Keratinocyte (primary cell): Measurements from ENCODE around the gene TNIK. TPM values are rescaled to one million over a fixed set of nuclear protein-coding genes. Genes with fewer than 3 reads are reported as not detected.

Experiments used
- DNase-seq: peaks from one replicate; pipeline ENCODE4 v3.0.0-alpha.2; 2011; ENCODE audit warnings: low read depth, missing footprints, low spot score
- FAIRE-seq: peaks from 2 replicates; lab custom pipeline; 2011; peaks lifted over from hg19 to GRCh38; lab: Jason Lieb, UNC
- H2AFZ ChIP-seq: 2 replicates; pipeline ENCODE4 v1.6.0; 2012; ENCODE audit warnings: low read length, control low read depth, inconsistent platforms; ENCODE audit not compliant: control insufficient read depth
- H3K27ac ChIP-seq: 2 replicates; pipeline ENCODE4 v1.5.1; 2011; ENCODE audit warnings: low read length; ENCODE audit not compliant: control insufficient read depth, insufficient read depth
- H3K27me3 ChIP-seq: 3 replicates; pipeline ENCODE4 v1.6.0; 2011; ENCODE audit warnings: low read length; ENCODE audit not compliant: control insufficient read depth, insufficient read depth; ENCODE audit errors: extremely low read depth
- H3K36me3 ChIP-seq, 2 experiments: 2 replicates in 1 of 2; 3 replicates in 1 of 2; pipeline ENCODE4 v1.5.1; 2011; ENCODE audit warnings: low read length in 2 of 2, mild to moderate bottlenecking in 1 of 2; ENCODE audit not compliant: control insufficient read depth in 2 of 2, insufficient read depth in 2 of 2; ENCODE audit errors: extremely low read depth in 1 of 2
- H3K4me1 ChIP-seq: 3 replicates; pipeline ENCODE4 v1.5.1; 2011; ENCODE audit warnings: low read length; ENCODE audit not compliant: control insufficient read depth, insufficient read depth; ENCODE audit errors: extremely low read depth
- H3K4me2 ChIP-seq: 3 replicates; pipeline ENCODE4 v1.6.0; 2011; ENCODE audit warnings: low read depth, low read length; ENCODE audit not compliant: control insufficient read depth, insufficient read depth; ENCODE audit errors: extremely low read depth
- H3K4me3 ChIP-seq, 3 experiments: fragments of 200-600 bp in 1 of 3; sonication (generic) in 1 of 3; 2 replicates in 2 of 3; 3 replicates in 1 of 3; pipeline ENCODE4 v1.5.1; 2011 to 2016; ENCODE audit warnings: low read length in 3 of 3, mild to moderate bottlenecking in 3 of 3, control low read depth in 2 of 3, inconsistent platforms in 1 of 3, low read depth in 1 of 3, mixed read lengths in 1 of 3, mixed run types in 1 of 3, moderate library complexity in 1 of 3; ENCODE audit not compliant: control insufficient read depth in 2 of 3, insufficient read depth in 2 of 3; ENCODE audit errors: extremely low read depth in 1 of 3
- H3K79me2 ChIP-seq: 2 replicates; pipeline ENCODE4 v1.6.0; 2012; ENCODE audit warnings: low read length; ENCODE audit not compliant: control insufficient read depth, insufficient read depth
- H3K9ac ChIP-seq: 3 replicates; pipeline ENCODE4 v1.6.0; 2011; ENCODE audit warnings: low read length; ENCODE audit not compliant: control insufficient read depth, insufficient read depth; ENCODE audit errors: extremely low read depth
- H3K9me1 ChIP-seq: 3 replicates; pipeline ENCODE4 v1.6.0; 2011; ENCODE audit warnings: low read length; ENCODE audit not compliant: control insufficient read depth, insufficient read depth; ENCODE audit errors: extremely low read depth
- H3K9me3 ChIP-seq: 2 replicates; pipeline ENCODE4 v1.5.1; 2012; ENCODE audit warnings: low read depth, low read length; ENCODE audit not compliant: control insufficient read depth
- H4K20me1 ChIP-seq: 3 replicates; pipeline ENCODE4 v1.6.0; 2011; ENCODE audit warnings: low read length; ENCODE audit not compliant: control insufficient read depth, insufficient read depth; ENCODE audit errors: extremely low read depth
- EZH2 ChIP-seq: IDR thresholded peaks from one replicate; pipeline ENCODE4 v1.6.1; 2012; ENCODE audit warnings: inconsistent platforms, mild to moderate bottlenecking, low read length, moderate library complexity
- dilution Hi-C: fragments of 300-500 bp; cut with MboI; formaldehyde crosslinking; loops from one replicate; pipeline ENCODE4 v1.7.0; 2020; ENCODE audit warnings: low sequenced_read_pairs; ENCODE audit not compliant: extremely low pct_ligation_motif_present
- polyA plus RNA-seq, 5 experiments: library from polyadenylated mRNA; depleted of rRNA in 3 of 5; stranded (reverse) in 3 of 5; stranded (forward) in 1 of 5; unstranded in 1 of 5; fragments of >200 nt; gene quantifications; 1 replicate in 1 of 5; 2 replicates in 3 of 5; 3 replicates in 1 of 5; pipeline versions ENCODE4 v1.2.1 to v1.2.3, GENCODE V29; 2011 to 2012; ENCODE audit warnings: missing spikeins in 2 of 5, low read depth in 1 of 5, low replicate concordance in 1 of 5
- TF ChIP-seq, protein P1 (sequence below), 3 experiments: IDR thresholded peaks in 1 of 3; conservative IDR thresholded peaks in 1 of 3; optimal IDR thresholded peaks in 1 of 3; 2 replicates in 2 of 3; 3 replicates in 1 of 3; pipeline versions ENCODE3 to v1.5.1; 2011; ENCODE audit warnings: low read length in 3 of 3, mild to moderate bottlenecking in 3 of 3, moderate library complexity in 2 of 3, control low read depth in 1 of 3, inconsistent platforms in 1 of 3; ENCODE audit not compliant: insufficient read depth in 2 of 3; ENCODE audit errors: extremely low read depth in 1 of 3

TNIK gene
- polyA plus RNA-seq, 1 donor (not counting 4 experiments of a cell fraction or from before 2014, with no cell fraction given), result 4.4 TPM

DNA sequence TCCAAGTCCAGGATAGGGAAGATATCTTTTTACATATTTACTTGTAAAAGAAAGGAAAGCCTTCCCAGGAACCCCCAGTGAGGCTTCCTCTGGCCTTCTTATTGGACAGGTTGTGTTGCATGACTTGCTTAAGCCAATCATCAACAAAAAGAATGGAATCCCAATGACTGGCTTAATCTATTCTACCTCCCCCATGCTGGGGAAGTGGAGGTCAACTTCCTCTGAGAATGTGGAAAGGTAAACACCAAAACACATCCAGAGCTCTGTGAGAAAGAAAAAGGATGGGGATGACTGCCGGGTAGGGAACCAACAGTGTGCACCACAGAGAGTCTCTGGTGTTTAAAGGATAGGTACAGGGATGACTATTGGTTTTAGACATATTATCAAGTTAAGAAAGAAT is 25.1 kb downstream of the TNIK start:
- no peak overlapping the region for H3K4me2 ChIP-seq
- H3K27ac ChIP-seq, result no peak overlapping the region
- no peak overlapping the region for H3K9ac ChIP-seq
- H3K4me3 ChIP-seq, result no peak overlapping the region
- H2AFZ ChIP-seq, result no peak overlapping the region
- no peaks in the 10 kb centered on the region for H3K79me2 ChIP-seq
- H3K36me3 ChIP-seq, result no peaks in the 10 kb centered on the region
- dilution Hi-C loops, result no loop called here
- DNase-seq (no peak), FAIRE-seq (no peak)
- H3K4me1 ChIP-seq, result no peaks in the 10 kb centered on the region
- H4K20me1 ChIP-seq, result no peaks in the 10 kb centered on the region
- TF ChIP-seq, protein P1, sequence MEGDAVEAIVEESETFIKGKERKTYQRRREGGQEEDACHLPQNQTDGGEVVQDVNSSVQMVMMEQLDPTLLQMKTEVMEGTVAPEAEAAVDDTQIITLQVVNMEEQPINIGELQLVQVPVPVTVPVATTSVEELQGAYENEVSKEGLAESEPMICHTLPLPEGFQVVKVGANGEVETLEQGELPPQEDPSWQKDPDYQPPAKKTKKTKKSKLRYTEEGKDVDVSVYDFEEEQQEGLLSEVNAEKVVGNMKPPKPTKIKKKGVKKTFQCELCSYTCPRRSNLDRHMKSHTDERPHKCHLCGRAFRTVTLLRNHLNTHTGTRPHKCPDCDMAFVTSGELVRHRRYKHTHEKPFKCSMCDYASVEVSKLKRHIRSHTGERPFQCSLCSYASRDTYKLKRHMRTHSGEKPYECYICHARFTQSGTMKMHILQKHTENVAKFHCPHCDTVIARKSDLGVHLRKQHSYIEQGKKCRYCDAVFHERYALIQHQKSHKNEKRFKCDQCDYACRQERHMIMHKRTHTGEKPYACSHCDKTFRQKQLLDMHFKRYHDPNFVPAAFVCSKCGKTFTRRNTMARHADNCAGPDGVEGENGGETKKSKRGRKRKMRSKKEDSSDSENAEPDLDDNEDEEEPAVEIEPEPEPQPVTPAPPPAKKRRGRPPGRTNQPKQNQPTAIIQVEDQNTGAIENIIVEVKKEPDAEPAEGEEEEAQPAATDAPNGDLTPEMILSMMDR (optimal IDR thresholded peaks at IDR 0.05 in 1 of 3, IDR thresholded peaks at IDR 0.05 in 1 of 3, conservative IDR thresholded peaks at IDR 0.05 in 1 of 3; ENCODE audit: extremely low read depth in 1 of 3, insufficient read depth in 2 of 3, low read length in 3 of 3), result no peak
- TF ChIP-seq EZH2, result no peak
- no peaks in the 10 kb centered on the region for H3K9me3 ChIP-seq
- no peaks in the 10 kb centered on the region for H3K27me3 ChIP-seq
- H3K9me1 ChIP-seq, result no peaks in the 10 kb centered on the region

DNA sequence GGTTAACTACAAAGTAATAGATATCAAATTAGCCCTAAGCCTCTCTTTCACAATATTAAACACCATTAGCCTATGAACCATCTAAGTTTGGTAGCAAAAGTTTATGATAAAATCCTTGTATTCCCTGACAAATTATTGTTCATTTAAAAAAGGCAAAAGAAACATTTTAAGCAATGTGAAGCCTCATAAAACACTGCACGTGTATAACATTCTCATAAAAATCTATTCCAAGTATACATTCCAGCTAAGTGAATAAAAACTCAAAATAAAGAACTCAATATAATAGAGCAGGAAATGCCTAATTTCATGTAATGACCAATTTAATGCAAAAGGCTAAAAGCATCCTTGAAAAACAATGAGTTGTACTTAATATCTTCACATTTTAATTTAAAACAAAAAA is 27.7 kb downstream of the TNIK start:
- FAIRE-seq, result no peak
- Histone ChIP-seq H3K9ac (no peak overlapping the region), H3K4me2 (no peak overlapping the region), H4K20me1 (no peaks in the 10 kb centered on the region), H3K36me3 (no peaks in the 10 kb centered on the region), H3K27me3 (no peaks in the 10 kb centered on the region), H3K9me3 (no peaks in the 10 kb centered on the region), H2AFZ (no peak overlapping the region), H3K27ac (no peak overlapping the region), H3K4me3 (no peak overlapping the region), H3K4me1 (no peaks in the 10 kb centered on the region), H3K79me2 (no peaks in the 10 kb centered on the region), H3K9me1 (no peaks in the 10 kb centered on the region)
- dilution Hi-C loops, result no loop called here
- TF ChIP-seq EZH2, result no peak
- TF ChIP-seq, protein P1 (optimal IDR thresholded peaks at IDR 0.05 in 1 of 3, IDR thresholded peaks at IDR 0.05 in 1 of 3, conservative IDR thresholded peaks at IDR 0.05 in 1 of 3; ENCODE audit: extremely low read depth in 1 of 3, insufficient read depth in 2 of 3, low read length in 3 of 3), result no peak
- no peak for DNase-seq
